Activated CD4-positive, alpha-beta T cell treated with anti-CD3 and anti-CD28 coated beads for 36 hours (primary cell): Measurements from ENCODE around the gene ATG13. TPM values are rescaled to one million over a fixed set of nuclear protein-coding genes. Genes with fewer than 3 reads are reported as not detected.

Experiments
- ATAC-seq: fragments of 200-7000 bp; cut with Tn5 transposase; one replicate; pipeline ENCODE4 v1.10.0; 2021; ENCODE audit warnings: mild to moderate bottlenecking, moderate library complexity
- CTCF ChIA-PET: fragments of 350-600 bp; sonication (Branson Sonifier 250); formaldehyde crosslinking; loops from one replicate; lab custom pipeline; 2021; ENCODE audit warnings: antibody characterized with exemption; lab: Charles Lee
- POLR2A ChIA-PET: fragments of 350-600 bp; sonication (Branson Sonifier 250); formaldehyde crosslinking; loops from one replicate; lab custom pipeline; 2021; ENCODE audit warnings: antibody characterized with exemption, inconsistent platforms; lab: Charles Lee
- DNase-seq: peaks from one replicate; pipeline ENCODE4 v3.0.0-alpha.2; 2020
- H3K27ac Mint-ChIP-seq: one replicate; pipeline ENCODE4 v1.8.0; 2021; ENCODE audit warnings: mixed read lengths
- H3K27me3 Mint-ChIP-seq: one replicate; pipeline ENCODE4 v1.8.0; 2021; ENCODE audit warnings: mixed read lengths
- H3K36me3 Mint-ChIP-seq: one replicate; pipeline ENCODE4 v1.8.0; 2021; ENCODE audit warnings: low read depth, mixed read lengths
- H3K4me1 Mint-ChIP-seq: one replicate; pipeline ENCODE4 v1.8.0; 2021; ENCODE audit warnings: mixed read lengths
- H3K4me3 Mint-ChIP-seq: one replicate; pipeline ENCODE4 v1.8.0; 2021; ENCODE audit warnings: mild to moderate bottlenecking, moderate library complexity, mixed read lengths
- H3K9me3 Mint-ChIP-seq: one replicate; pipeline ENCODE4 v1.8.0; 2021; ENCODE audit warnings: low read depth, mixed read lengths
- intact Hi-C, 2 experiments: fragments of 100-400 bp; cut with DNase I in 1 of 2; cut with micrococcal nuclease in 1 of 2; formaldehyde crosslinking; loops; one replicate each; pipeline versions ENCODE4 v1.14.2 to v1.15.1; 2022 to 2024; cut with DNase I, micrococcal nuclease
- total RNA-seq, 2 experiments: library from RNA; stranded (reverse); gene quantifications; one replicate each; pipeline ENCODE4 v1.2.3, GENCODE V29; 2021

ATG13 gene
- total RNA-seq, 2 experiments from 2014 or later: 39.4 to 56.4 TPM

- H3K27me3 Mint-ChIP-seq: no peaks in the 10 kb centered on the region
- ChIA-PET CTCF (no interaction called here), POLR2A (no interaction called here)
- no peaks in the 10 kb centered on the region for H3K9me3 Mint-ChIP-seq
- H3K4me1 Mint-ChIP-seq: peaks cover 2% of the 10 kb centered on the region
- no peaks in the 10 kb centered on the region for H3K36me3 Mint-ChIP-seq
- H3K4me3 Mint-ChIP-seq: no peak overlapping the region
- H3K27ac Mint-ChIP-seq: no peak overlapping the region
- intact Hi-C loops: no loop called here
- no peak for DNase-seq
- no peak for ATAC-seq
These were observed 9.8 kb upstream of the ATG13 start for GRCh38 chr11:46607516-46607915.

DNA sequence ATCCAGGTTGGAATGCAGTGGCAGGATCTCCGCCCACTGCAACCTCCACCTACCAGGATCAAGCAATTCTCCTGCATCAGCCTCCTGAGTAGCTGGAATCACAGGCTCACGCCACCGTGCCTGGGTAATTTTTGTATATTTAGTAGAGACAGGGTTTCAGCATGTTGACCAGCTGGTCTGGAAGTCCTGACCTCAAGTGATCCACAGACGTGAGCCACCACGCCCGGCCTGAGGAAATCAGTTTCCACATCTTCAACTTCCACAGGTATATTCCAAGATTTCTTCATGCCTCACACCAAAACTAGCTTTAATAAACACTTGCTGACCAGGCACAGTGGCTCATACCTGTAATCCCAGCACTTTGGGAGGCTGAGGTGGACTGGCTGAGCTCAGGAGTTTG, 8.0 kb upstream of the ATG13 start:
- POLR2A ChIA-PET: interaction anchor here (0.6 kb wide), 1 partner anchor 29 kb away, joined by 3 read pairs; no protein-coding TSS in a partner anchor
- intact Hi-C loops: no loop called here
- ATAC-seq: no peak
- H3K4me3 Mint-ChIP-seq: no peak overlapping the region
- peaks cover 2% of the 10 kb centered on the region for H3K4me1 Mint-ChIP-seq
- CTCF ChIA-PET: no interaction called here
- no peaks in the 10 kb centered on the region for H3K27me3 Mint-ChIP-seq
- no peak overlapping the region for H3K27ac Mint-ChIP-seq
- no peaks in the 10 kb centered on the region for H3K9me3 Mint-ChIP-seq
- no peak for DNase-seq
- no peaks in the 10 kb centered on the region for H3K36me3 Mint-ChIP-seq

- Mint-ChIP-seq H3K27me3 (no peaks in the 10 kb centered on the region), H3K4me3 (no peak overlapping the region), H3K4me1 (peaks cover 12% of the 10 kb centered on the region), H3K9me3 (no peaks in the 10 kb centered on the region), H3K27ac (no peak overlapping the region), H3K36me3 (no peaks in the 10 kb centered on the region)
- intact Hi-C loops: no loop called here
- CTCF ChIA-PET: interaction anchor here (1.3 to 1.6 kb wide), 2 partner anchors 18 to 82 kb away, joined by 4 to 7 read pairs; partner anchors contain the start of gene AMBRA1
- POLR2A ChIA-PET: interaction anchor here (0.6 to 1.1 kb wide), 2 partner anchors 17 to 996 kb away, joined by 5 to 10 read pairs; partner anchors contain the start of gene AMBRA1
- no peak for DNase-seq
- no peak for ATAC-seq
These were observed 5.6 kb upstream of the ATG13 start for GRCh38 chr11:46611526-46612304.

DNA sequence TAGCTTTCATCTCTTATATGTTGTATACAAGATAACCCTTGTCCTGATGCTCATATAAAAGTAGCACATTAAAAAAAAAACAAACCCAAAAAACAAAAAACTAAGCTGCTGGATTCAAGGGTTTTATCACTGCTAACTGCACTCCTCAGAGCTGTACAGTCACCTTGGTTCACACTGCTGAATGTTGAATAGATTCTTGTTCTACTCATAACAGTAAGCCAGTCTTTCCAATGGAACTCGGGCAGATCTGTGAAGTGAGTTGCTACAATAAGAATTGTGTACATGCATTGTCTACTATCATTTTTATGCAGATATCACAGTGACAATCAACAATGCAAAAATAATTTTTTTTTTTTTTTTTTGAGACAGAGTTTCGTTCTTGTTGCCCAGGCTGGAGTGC, 5.0 kb upstream of the ATG13 start:
- DNase-seq (no peak), ATAC-seq (no peak)
- H3K9me3 Mint-ChIP-seq: no peaks in the 10 kb centered on the region
- no peak overlapping the region for H3K27ac Mint-ChIP-seq
- H3K36me3 Mint-ChIP-seq: no peaks in the 10 kb centered on the region
- ChIA-PET POLR2A (no interaction called here), CTCF (interaction anchor here (0.7 to 1.6 kb wide), 4 partner anchors 18 to 181 kb away, joined by 3 to 7 read pairs (median 4); partner anchors contain the start of gene AMBRA1)
- intact Hi-C loops: no loop called here
- peaks cover 12% of the 10 kb centered on the region for H3K4me1 Mint-ChIP-seq
- no peaks in the 10 kb centered on the region for H3K27me3 Mint-ChIP-seq
- H3K4me3 Mint-ChIP-seq: no peak overlapping the region

DNA sequence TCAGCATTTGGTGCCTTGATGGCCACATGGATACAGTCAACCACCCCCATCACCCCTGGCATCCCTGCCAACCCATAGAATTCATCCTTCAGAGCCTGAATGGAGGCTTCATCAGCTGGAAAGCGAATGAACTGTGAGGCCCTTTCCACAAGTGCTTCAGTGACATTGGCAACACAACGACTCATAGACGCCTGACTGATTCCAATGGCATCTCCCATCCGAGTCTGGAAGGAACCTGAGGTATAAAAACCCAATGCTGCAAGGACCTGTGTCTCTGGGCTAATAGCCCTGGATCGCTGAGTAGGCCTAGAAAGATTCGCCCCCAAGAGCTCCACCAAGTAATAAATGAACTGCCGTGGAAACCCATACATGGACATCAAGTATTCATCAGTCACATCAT, 1.6 kb upstream of the ATG13 start:
- ChIA-PET CTCF (interaction anchor here (0.6 kb wide), 1 partner anchor 27 kb away, joined by 4 read pairs; no protein-coding TSS in a partner anchor), POLR2A (interaction anchor here (0.5 to 2.1 kb wide), 5 partner anchors 10 to 333 kb away, joined by 3 to 9 read pairs (median 6); partner anchors contain the start of gene AMBRA1)
- no peak for ATAC-seq
- Mint-ChIP-seq H3K36me3 (peaks cover 6% of the 10 kb centered on the region), H3K27me3 (no peaks in the 10 kb centered on the region), H3K4me1 (peaks cover 29% of the 10 kb centered on the region), H3K9me3 (no peaks in the 10 kb centered on the region), H3K27ac (no peak overlapping the region), H3K4me3 (peak overlapping the region; percentile 89)
- intact Hi-C loops: loop anchor here in 1 of 2 experiments (2.0 to 5.0 kb wide), 6 partner anchors 55 to 1232 kb away; partner anchors contain the start of genes CELF1, CSTPP1, NUP160 and PHF21A
- DNase-seq: no peak

DNA sequence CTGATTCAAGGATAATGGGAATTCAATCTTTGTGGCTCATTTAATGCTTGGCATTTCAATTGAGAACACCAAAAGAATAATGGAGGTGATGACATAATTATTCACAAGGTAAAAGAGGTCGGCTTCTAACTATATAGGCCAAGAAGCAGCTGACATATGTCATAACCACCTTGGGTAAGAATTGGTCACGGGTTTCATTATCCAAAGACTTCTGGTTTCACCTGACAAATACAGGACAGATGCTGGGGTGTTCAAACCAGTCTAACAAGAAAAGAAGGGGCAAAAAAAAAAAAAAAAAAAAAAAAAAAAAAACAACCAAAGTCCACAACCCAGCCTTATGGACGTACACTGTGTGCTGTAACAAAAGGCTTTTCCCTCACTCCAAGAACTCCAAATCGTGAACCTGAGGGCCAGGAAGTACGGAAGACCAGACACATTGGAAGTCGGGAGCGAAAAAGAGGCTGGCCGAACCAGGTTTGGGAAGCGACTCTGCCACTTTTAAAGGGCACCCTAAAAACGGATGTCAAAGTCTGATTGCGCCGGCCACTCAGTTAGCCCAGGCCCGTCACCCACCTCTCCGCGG, 711 bp upstream of the ATG13 start:
- H3K27me3 Mint-ChIP-seq: no peaks in the 10 kb centered on the region
- H3K9me3 Mint-ChIP-seq: no peaks in the 10 kb centered on the region
- no peak for DNase-seq
- peaks cover 6% of the 10 kb centered on the region for H3K36me3 Mint-ChIP-seq
- peak overlapping the region; percentile 100 for H3K27ac Mint-ChIP-seq
- intact Hi-C loops: loop anchor here (1.0 to 5.0 kb wide), 19 partner anchors 22 to 1231 kb away; partner anchors contain the start of genes AMBRA1 (in 2 of the 2), ARHGAP1 (in 2 of the 2), CELF1 (in 1 of the 2) and CKAP5 (in 1 of the 2)
- H3K4me1 Mint-ChIP-seq: peaks cover 31% of the 10 kb centered on the region
- ATAC-seq: peak; percentile 48
- POLR2A ChIA-PET: interaction anchor here (0.5 to 2.1 kb wide), 7 partner anchors 23 to 754 kb away, joined by 3 to 9 read pairs (median 3); partner anchors contain the start of gene AMBRA1
- H3K4me3 Mint-ChIP-seq: peak overlapping the region; percentile 89
- CTCF ChIA-PET: interaction anchor here (0.6 to 3.8 kb wide), 3 partner anchors 14 to 126 kb away, joined by 3 to 15 read pairs (median 4); no protein-coding TSS in a partner anchor

DNA sequence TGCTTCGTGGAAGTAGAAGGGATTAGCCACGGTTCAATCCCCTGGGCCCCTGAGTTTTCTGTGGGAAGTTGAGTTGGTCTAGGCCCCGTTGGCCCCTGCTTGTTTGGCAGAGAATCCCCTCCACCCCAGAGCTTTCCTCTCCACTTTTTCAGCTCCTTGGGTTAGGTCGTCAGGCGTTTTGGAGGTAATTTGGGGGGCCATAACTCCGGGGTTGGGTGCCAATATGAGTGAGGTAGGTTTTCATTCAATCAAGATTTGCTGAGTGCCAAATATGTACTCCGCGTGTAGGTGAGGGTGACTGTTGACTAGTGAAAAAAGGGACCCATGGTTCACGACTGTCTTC, 590 bp downstream of the ATG13 start:
- ChIA-PET POLR2A (interaction anchor here (0.6 to 2.1 kb wide), 6 partner anchors 12 to 1148 kb away, joined by 3 to 6 read pairs (median 4); partner anchors contain the start of genes AMBRA1, ARHGAP1 and ZNF408), CTCF (interaction anchor here (0.6 to 3.8 kb wide), 22 partner anchors 9 to 266 kb away, joined by 3 to 15 read pairs (median 4); partner anchors contain the start of genes AMBRA1 and ZNF408)
- H3K4me1 Mint-ChIP-seq: peaks cover 31% of the 10 kb centered on the region
- peak overlapping the region; percentile 100 for H3K27ac Mint-ChIP-seq
- H3K4me3 Mint-ChIP-seq: peak overlapping the region; percentile 89
- H3K36me3 Mint-ChIP-seq: peaks cover 9% of the 10 kb centered on the region
- ATAC-seq: no peak
- H3K27me3 Mint-ChIP-seq: no peaks in the 10 kb centered on the region
- no peak for DNase-seq
- intact Hi-C loops: loop anchor here (1.0 to 5.0 kb wide), 19 partner anchors 24 to 1229 kb away; partner anchors contain the start of genes AMBRA1 (in 2 of the 2), ARHGAP1 (in 2 of the 2), CELF1 (in 1 of the 2) and CKAP5 (in 1 of the 2)
- no peaks in the 10 kb centered on the region for H3K9me3 Mint-ChIP-seq

DNA sequence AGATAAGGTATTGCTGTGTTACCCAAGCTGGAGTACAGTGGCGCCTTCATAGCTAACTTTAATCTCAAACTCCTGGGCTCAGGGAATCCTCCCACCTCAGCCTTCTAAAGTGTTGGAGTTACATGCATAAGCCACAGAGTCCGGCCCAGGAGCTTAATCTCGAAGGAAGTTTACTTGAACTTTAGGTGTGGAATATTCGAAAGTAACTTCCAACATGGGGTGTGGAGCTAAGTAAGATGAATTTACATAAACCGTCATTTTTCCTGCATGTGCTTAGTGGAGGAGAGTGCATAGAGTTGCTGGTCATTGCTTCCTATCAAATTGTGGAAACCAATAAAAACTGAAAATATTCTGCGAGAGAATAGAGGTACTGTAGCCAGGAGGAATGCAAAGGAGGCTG, 1.5 kb downstream of the ATG13 start:
- POLR2A ChIA-PET: interaction anchor here (0.6 to 1.2 kb wide), 5 partner anchors 11 to 1109 kb away, joined by 3 to 4 read pairs (median 3); no protein-coding TSS in a partner anchor
- CTCF ChIA-PET: interaction anchor here (0.7 to 3.8 kb wide), 19 partner anchors 8 to 236 kb away, joined by 3 to 15 read pairs (median 4); partner anchors contain the start of genes AMBRA1 and ZNF408
- peak overlapping the region; percentile 89 for H3K4me3 Mint-ChIP-seq
- H3K27ac Mint-ChIP-seq: peak overlapping the region; percentile 82
- DNase-seq (no peak), ATAC-seq (no peak)
- H3K27me3 Mint-ChIP-seq: no peaks in the 10 kb centered on the region
- no peaks in the 10 kb centered on the region for H3K9me3 Mint-ChIP-seq
- peaks cover 11% of the 10 kb centered on the region for H3K36me3 Mint-ChIP-seq
- intact Hi-C loops: loop anchor here in 1 of 2 experiments (5.0 kb wide), 2 partner anchors 933 to 1228 kb away; partner anchors contain the start of genes CELF1 and NUP160
- H3K4me1 Mint-ChIP-seq: peaks cover 31% of the 10 kb centered on the region

DNA sequence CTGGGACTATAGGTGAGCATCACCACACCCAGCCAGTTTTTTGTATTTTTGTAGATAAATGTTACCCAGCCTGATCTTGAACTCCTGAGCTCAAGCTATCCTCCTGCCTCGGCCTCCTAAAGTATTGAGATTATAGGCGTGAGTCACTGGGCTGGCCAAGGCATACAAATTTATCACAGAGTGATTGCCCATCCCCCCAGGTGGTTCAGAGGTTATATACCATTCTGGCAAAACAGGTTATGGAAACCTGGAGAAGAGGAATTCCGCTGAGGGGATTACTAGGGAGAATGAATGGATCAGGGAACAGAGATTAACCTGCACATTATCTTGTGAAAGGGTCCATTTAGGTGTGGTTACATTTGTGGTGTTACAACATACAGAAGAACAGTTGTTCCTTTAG, 8.1 kb downstream of the ATG13 start:
- Mint-ChIP-seq H3K27ac (no peak overlapping the region), H3K36me3 (peaks cover 22% of the 10 kb centered on the region), H3K4me3 (no peak overlapping the region), H3K4me1 (peaks cover 12% of the 10 kb centered on the region), H3K27me3 (no peaks in the 10 kb centered on the region), H3K9me3 (no peaks in the 10 kb centered on the region)
- no peak for DNase-seq
- POLR2A ChIA-PET: interaction anchor here (0.5 to 0.7 kb wide), 3 partner anchors 9 to 970 kb away, joined by 3 to 5 read pairs (median 3); no protein-coding TSS in a partner anchor
- no peak for ATAC-seq
- CTCF ChIA-PET: interaction anchor here (0.7 kb wide), 1 partner anchor 219 kb away, joined by 4 read pairs; no protein-coding TSS in a partner anchor
- intact Hi-C loops: no loop called here

DNA sequence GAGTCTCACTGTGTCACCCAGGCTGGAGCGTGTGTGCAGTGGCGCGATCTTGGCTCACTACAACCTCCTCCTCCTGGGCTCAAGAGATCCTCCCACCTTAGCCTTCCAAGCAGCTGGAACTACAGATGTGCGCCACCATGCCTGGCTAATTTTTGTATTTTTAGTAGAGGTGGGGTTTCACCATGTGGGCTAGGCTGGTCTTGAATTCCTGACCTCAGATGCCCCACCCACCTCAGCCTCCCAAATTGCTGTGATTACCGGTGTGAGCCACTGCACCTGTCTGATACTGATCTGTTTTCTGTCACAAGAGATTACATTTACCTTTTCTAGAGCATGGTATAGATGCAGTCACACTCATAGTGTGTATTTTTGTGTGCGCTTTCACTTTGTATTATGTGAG, 11.6 kb downstream of the ATG13 start:
- ATAC-seq (no peak), DNase-seq (no peak)
- Mint-ChIP-seq H3K36me3 (peaks cover 23% of the 10 kb centered on the region), H3K27ac (no peak overlapping the region), H3K4me1 (peaks cover 5% of the 10 kb centered on the region), H3K4me3 (no peak overlapping the region), H3K27me3 (no peaks in the 10 kb centered on the region), H3K9me3 (no peaks in the 10 kb centered on the region)
- ChIA-PET CTCF (no interaction called here), POLR2A (no interaction called here)
- intact Hi-C loops: no loop called here
